Spinal cord (tissue), 10 donors: Measurements from ENCODE around the gene TET3. TPM values are rescaled to one million over a fixed set of nuclear protein-coding genes. Genes with fewer than 3 reads are reported as not detected.
A peak's percentile ranks its signal among the peaks of the same experiment; 100 is the strongest.

Experiments
- DNase-seq, 6 donors: peaks; one replicate each; pipeline versions ENCODE4 v3.0.0 to v3.0.0-alpha.2; 2013 to 2015; ENCODE audit warnings: low spot score in 6 of 6, low read depth in 4 of 6
- H3K27ac ChIP-seq: one replicate; pipeline ENCODE4 v1.5.1; 2013; ENCODE audit warnings: low read depth, low read length, control low read depth
- H3K27me3 ChIP-seq: one replicate; pipeline ENCODE4 v1.6.1; 2013; ENCODE audit warnings: low read length; ENCODE audit not compliant: control insufficient read depth, insufficient read depth
- H3K36me3 ChIP-seq: one replicate; pipeline ENCODE4 v1.6.1; 2013; ENCODE audit warnings: low read length; ENCODE audit not compliant: control insufficient read depth, insufficient read depth
- H3K4me1 ChIP-seq: one replicate; pipeline ENCODE4 v1.6.1; 2013; ENCODE audit warnings: low read length; ENCODE audit not compliant: control insufficient read depth, insufficient read depth
- H3K4me3 ChIP-seq: one replicate; pipeline ENCODE4 v1.5.1; 2013; ENCODE audit warnings: low read depth, low read length, control low read depth
- H3K9me3 ChIP-seq: one replicate; pipeline ENCODE4 v1.6.1; 2013; ENCODE audit warnings: low read length; ENCODE audit not compliant: control insufficient read depth, insufficient read depth
- WGBS: methylation state at CpG from one replicate; pipeline ENCODE4 v1.1.5; 2013; ENCODE audit warnings: missing lambda C conversion rate; ENCODE audit not compliant: insufficient coverage; 5-methylcytosine and 5-hydroxymethylcytosine counted together
- polyA plus RNA-seq, 2 donors: library from polyadenylated mRNA; unstranded; fragments of 120-200 nt; gene quantifications; one replicate each; pipeline ENCODE4 v1.2.1, GENCODE V29; 2013; ENCODE audit not compliant: insufficient read length in 2 of 2
- total RNA-seq, 2 donors: library from RNA; depleted of rRNA in 1 of 2; stranded (reverse); fragments of 120-200 nt in 1 of 2; fragments of >200 nt in 1 of 2; gene quantifications; one replicate each; pipeline versions ENCODE4 v1.2.3 to v1.2.4, GENCODE V29; 2013 to 2014
- donor health status: healthy.

Gene TET3
- total and polyA plus RNA-seq, 4 donors = 12.5 to 19.2 (median 14.5) TPM

- WGBS = 0% methylated on average over 36 of the region's 58 CpGs
- H3K4me1 ChIP-seq = peaks cover 50% of the 10 kb centered on the region
- H3K9me3 ChIP-seq = no peaks in the 10 kb centered on the region
- peaks cover 20% of the 10 kb centered on the region for H3K27me3 ChIP-seq
- no peak overlapping the region for H3K27ac ChIP-seq
- DNase-seq = peak in 2 of 6 donors; percentile 64 to 68
- peak overlapping the region; percentile 41 for H3K4me3 ChIP-seq
- H3K36me3 ChIP-seq = peaks cover 7% of the 10 kb centered on the region
Observed at GRCh38 chr2:73984922-73985307, 205 bp downstream of the TET3 start.

- peaks cover 14% of the 10 kb centered on the region for H3K27me3 ChIP-seq
- peak overlapping the region; percentile 59 for H3K4me3 ChIP-seq
- H3K4me1 ChIP-seq = peaks cover 50% of the 10 kb centered on the region
- peak in 1 of 6 donors; percentile 72 for DNase-seq
- under 1% methylated on average over 55 of the region's 66 CpGs for WGBS
- no peaks in the 10 kb centered on the region for H3K9me3 ChIP-seq
- peaks cover 10% of the 10 kb centered on the region for H3K36me3 ChIP-seq
- H3K27ac ChIP-seq = peak overlapping the region; percentile 15
Observed at GRCh38 chr2:73985308-73986084, 786 bp downstream of the TET3 start.

- peaks cover 10% of the 10 kb centered on the region for H3K36me3 ChIP-seq
- DNase-seq = no peak
- H3K4me3 ChIP-seq = peak overlapping the region; percentile 59
- peaks cover 48% of the 10 kb centered on the region for H3K4me1 ChIP-seq
- H3K27ac ChIP-seq = no peak overlapping the region
- peaks cover 8% of the 10 kb centered on the region for H3K27me3 ChIP-seq
- 86% methylated on average over 18 of the region's 21 CpGs for WGBS
- no peaks in the 10 kb centered on the region for H3K9me3 ChIP-seq
Observed at GRCh38 chr2:73986085-73986681, 1.5 kb downstream of the TET3 start.

- H3K9me3 ChIP-seq = no peaks in the 10 kb centered on the region
- WGBS = 17% methylated on average over 24 of the region's 24 CpGs
- H3K36me3 ChIP-seq = peaks cover 10% of the 10 kb centered on the region
- H3K4me3 ChIP-seq = peak overlapping the region; percentile 25
- peak in 2 of 6 donors; percentile 63 to 67 for DNase-seq
- H3K27ac ChIP-seq = no peak overlapping the region
- no peaks in the 10 kb centered on the region for H3K27me3 ChIP-seq
- peaks cover 41% of the 10 kb centered on the region for H3K4me1 ChIP-seq
Observed at GRCh38 chr2:73987109-73987947, 2.6 kb downstream of the TET3 start.

GRCh38 chr2:73987948-73988700, 3.4 kb downstream of the TET3 start:
- 23% methylated on average over 6 of the region's 10 CpGs for WGBS
- H3K36me3 ChIP-seq = peaks cover 10% of the 10 kb centered on the region
- H3K27ac ChIP-seq = no peak overlapping the region
- peak in 1 of 6 donors; percentile 28 for DNase-seq
- H3K4me1 ChIP-seq = peaks cover 41% of the 10 kb centered on the region
- peak overlapping the region; percentile 25 for H3K4me3 ChIP-seq
- no peaks in the 10 kb centered on the region for H3K27me3 ChIP-seq
- no peaks in the 10 kb centered on the region for H3K9me3 ChIP-seq

- WGBS = 100% methylated on average over 1 of the region's 2 CpGs
- H3K36me3 ChIP-seq = peaks cover 10% of the 10 kb centered on the region
- no peak for DNase-seq
- H3K4me1 ChIP-seq = peaks cover 30% of the 10 kb centered on the region
- no peak overlapping the region for H3K27ac ChIP-seq
- H3K27me3 ChIP-seq = no peaks in the 10 kb centered on the region
- no peaks in the 10 kb centered on the region for H3K9me3 ChIP-seq
- H3K4me3 ChIP-seq = no peak overlapping the region
Observed at GRCh38 chr2:73989972-73990371, 5.3 kb downstream of the TET3 start.

- Histone ChIP-seq H3K27me3 (no peaks in the 10 kb centered on the region), H3K27ac (no peak overlapping the region), H3K4me1 (peaks cover 28% of the 10 kb centered on the region), H3K36me3 (peaks cover 10% of the 10 kb centered on the region), H3K4me3 (no peak overlapping the region), H3K9me3 (no peaks in the 10 kb centered on the region)
- WGBS = 86% methylated on average over 1 of the region's 1 CpG
- DNase-seq = no peak
Observed at GRCh38 chr2:73990531-73990930, 5.8 kb downstream of the TET3 start.

GRCh38 chr2:73992036-73992435, 7.3 kb downstream of the TET3 start:
- peaks cover 15% of the 10 kb centered on the region for H3K4me1 ChIP-seq
- no peak overlapping the region for H3K4me3 ChIP-seq
- peaks cover 5% of the 10 kb centered on the region for H3K36me3 ChIP-seq
- no peaks in the 10 kb centered on the region for H3K27me3 ChIP-seq
- H3K9me3 ChIP-seq = no peaks in the 10 kb centered on the region
- no peak overlapping the region for H3K27ac ChIP-seq
- no CpG with 5 or more reads among the region's 4 CpGs for WGBS
- DNase-seq = no peak

GRCh38 chr2:73993376-73993775, 8.7 kb downstream of the TET3 start:
- H3K4me1 ChIP-seq = peaks cover 13% of the 10 kb centered on the region
- H3K9me3 ChIP-seq = no peaks in the 10 kb centered on the region
- H3K36me3 ChIP-seq = peaks cover 3% of the 10 kb centered on the region
- no peak overlapping the region for H3K27ac ChIP-seq
- no peak overlapping the region for H3K4me3 ChIP-seq
- 100% methylated on average over 1 of the region's 3 CpGs for WGBS
- H3K27me3 ChIP-seq = no peaks in the 10 kb centered on the region
- DNase-seq = no peak
